K562 (cell line): ENCODE results near the gene KLK5. TPM values are rescaled to one million over a fixed set of nuclear protein-coding genes. Genes with fewer than 3 reads are reported as not detected.

ENCODE experiments used
- ATAC-seq: fragments of 200-7000 bp; cut with Tn5 transposase; 3 replicates; pipeline ENCODE4 v1.9.1; 2020; ENCODE audit warnings: moderate library complexity
- BruUV-seq: library from RNA; stranded (reverse); fragments of 400-500 nt; replicated peaks from 2 replicates; lab custom pipeline; 2021; lab: Mats Ljungman, UMichigan
- CTCF ChIA-PET: fragments of 300-600 bp; formaldehyde crosslinking; extraction: SDS; loops from one replicate; lab custom pipeline; 2021; ENCODE audit warnings: low intra/inter-chr PET ratio; lab: Yijun Ruan, JAX
- POLR2A ChIA-PET: fragments of 300-600, 350-650 bp; sonication (Branson Sonifier 250); formaldehyde crosslinking; extraction: SDS; loops from one replicate; lab custom pipeline; 2021; ENCODE audit warnings: antibody characterized with exemption, inconsistent platforms; lab: Yijun Ruan, JAX
- DNase-seq, 4 experiments: peaks; one replicate each; pipeline versions ENCODE4 v3.0.0 to v3.0.0-alpha.2; 2011 to 2018; ENCODE audit warnings: low spot score in 3 of 4, mixed read lengths in 3 of 4; ENCODE audit errors: extremely low read depth in 1 of 4
- FAIRE-seq: peaks from 2 replicates; lab custom pipeline; 2011; peaks lifted over from hg19 to GRCh38; lab: Jason Lieb, UNC
- H2AFZ ChIP-seq: 2 replicates; pipeline ENCODE4 v1.6.0; 2011; ENCODE audit warnings: low read depth, low read length, control low read depth, inconsistent platforms
- H3K27ac ChIP-seq: fragments of 200-600 bp; 3 replicates; pipeline ENCODE4 v1.8.0; 2011; ENCODE audit warnings: low read depth, mild to moderate bottlenecking, control low read depth, inconsistent platforms, low read length, moderate library complexity, mixed read lengths; ENCODE audit errors: extremely low read depth
- H3K27me3 ChIP-seq, 2 experiments: fragments of 300-600 bp in 1 of 2; 2 replicates in 1 of 2; 3 replicates in 1 of 2; pipeline versions ENCODE4 v1.6.0 to v1.8.0; 2011; ENCODE audit warnings: inconsistent platforms in 2 of 2, low read length in 2 of 2, mild to moderate bottlenecking in 1 of 2, mixed read lengths in 1 of 2, moderate library complexity in 1 of 2; ENCODE audit not compliant: control insufficient read depth in 2 of 2, insufficient read depth in 2 of 2
- H3K36me3 ChIP-seq: fragments of 300-600 bp; 3 replicates; pipeline ENCODE4 v1.8.0; 2011; ENCODE audit warnings: mild to moderate bottlenecking, low read length, inconsistent platforms; ENCODE audit not compliant: control insufficient read depth, insufficient read depth
- H3K4me1 ChIP-seq, 2 experiments: fragments of 200-600 bp in 1 of 2; replicated peaks in 1 of 2; 2 replicates in 1 of 2; 3 replicates in 1 of 2; pipeline versions ENCODE4 v1.5.1 to v1.8.0; 2011; ENCODE audit warnings: inconsistent platforms in 2 of 2, low read length in 2 of 2, mild to moderate bottlenecking in 1 of 2, mixed read lengths in 1 of 2, moderate library complexity in 1 of 2; ENCODE audit not compliant: control insufficient read depth in 2 of 2, insufficient read depth in 2 of 2
- H3K4me2 ChIP-seq: 2 replicates; pipeline ENCODE4 v1.6.1; 2011; ENCODE audit warnings: low read length, control low read depth, inconsistent platforms, mixed read lengths; ENCODE audit not compliant: insufficient read depth
- H3K4me3 ChIP-seq: fragments of 200-600 bp; sonication (generic), shearing (Covaris generic); 2 replicates; pipeline ENCODE4 v1.5.1; 2016; ENCODE audit warnings: control low read depth, inconsistent platforms
- H3K79me2 ChIP-seq: fragments of 200-600 bp; 3 replicates; pipeline ENCODE4 v1.8.0; 2011; ENCODE audit warnings: low read length, inconsistent platforms; ENCODE audit not compliant: control insufficient read depth, insufficient read depth
- H3K9ac ChIP-seq, 2 experiments: 2 replicates each; pipeline versions ENCODE4 v1.6.0 to v1.6.1; 2011; ENCODE audit warnings: low read depth in 2 of 2, low read length in 2 of 2, control low read depth in 1 of 2, inconsistent platforms in 1 of 2, mild to moderate bottlenecking in 1 of 2, mixed read lengths in 1 of 2; ENCODE audit not compliant: insufficient read depth in 1 of 2
- H3K9me1 ChIP-seq: one replicate; pipeline ENCODE4 v1.6.0; 2011; ENCODE audit warnings: inconsistent platforms, mild to moderate bottlenecking, low read length, moderate library complexity; ENCODE audit not compliant: control insufficient read depth, insufficient read depth
- H3K9me3 ChIP-seq: replicated peaks from 2 replicates; pipeline ENCODE4 v1.5.1; 2011; ENCODE audit warnings: low read depth, low read length, inconsistent platforms; ENCODE audit not compliant: control insufficient read depth, insufficient read depth
- H4K20me1 ChIP-seq: replicated peaks from 2 replicates; pipeline ENCODE4 v1.6.1; 2011; ENCODE audit warnings: low read length, inconsistent platforms, mixed read lengths; ENCODE audit not compliant: control insufficient read depth, insufficient read depth
- CTBP1 ChIP-seq: fragments of 450-650 bp; IDR thresholded peaks from 2 replicates; pipeline ENCODE4 v1.6.1; 2016; ENCODE audit warnings: borderline replicate concordance
- ID3 ChIP-seq, 2 experiments: fragments of 250-450 bp in 1 of 2; fragments of 450-650 bp in 1 of 2; sonication (Bioruptor Pico) in 1 of 2; IDR thresholded peaks; 2 replicates each; pipeline versions ENCODE4 v1.6.1 to v1.8.0; 2016 to 2021; ENCODE audit warnings: mild to moderate bottlenecking in 2 of 2, moderate library complexity in 2 of 2, missing compliant biosample characterization in 1 of 2, missing genetic modification characterization in 1 of 2
- KAT8 ChIP-seq: fragments of 450-650 bp; IDR thresholded peaks from 2 replicates; pipeline ENCODE4 v1.6.1; 2016; ENCODE audit warnings: low read depth, mild to moderate bottlenecking
- SAFB2 ChIP-seq: fragments of 200-400 bp; formaldehyde crosslinking; IDR thresholded peaks from 2 replicates; pipeline ENCODE4 v1.6.1; 2018; ENCODE audit warnings: borderline replicate concordance, low read length, low read depth, moderate library complexity; ENCODE audit not compliant: severe bottlenecking
- SMAD1 ChIP-seq: fragments of 150-350 bp; IDR thresholded peaks from 2 replicates; pipeline ENCODE4 v1.6.1; 2014; ENCODE audit warnings: low read length, low read depth; ENCODE audit not compliant: partially characterized antibody
- ZNF165 ChIP-seq: fragments of 250-450 bp; sonication (Bioruptor Pico); IDR thresholded peaks from 2 replicates; pipeline ENCODE4 v1.4.0; 2020; ENCODE audit warnings: borderline replicate concordance
- WGBS: fragments of 100-300 bp; shearing (Covaris generic); methylation state at CpG from one replicate; pipeline ENCODE4 v1.1.6; 2016; ENCODE audit warnings: low coverage, mixed read lengths; ENCODE audit not compliant: insufficient coverage; ENCODE audit errors: missing lambda C conversion rate; 5-methylcytosine and 5-hydroxymethylcytosine counted together
- in situ Hi-C: fragments of 300-500 bp; cut with MboI; formaldehyde crosslinking; loops from 4 replicates; pipeline ENCODE4 v1.15.0; 2018; ENCODE audit warnings: inconsistent platforms, mixed read lengths
- intact Hi-C: fragments of 100-400 bp; cut with micrococcal nuclease; formaldehyde crosslinking; loops from 2 replicates; pipeline ENCODE4 v1.14.2; 2022
- polyA plus RNA-seq, 8 experiments: library from polyadenylated mRNA; depleted of rRNA in 4 of 8; stranded (reverse) in 5 of 8; unstranded in 3 of 8; fragments of >200 nt; fragmentation: Nextera tagmentation in 2 of 8; fragmentation: Illumina TruSeq in 1 of 8; extraction: Ambion mirVana in 2 of 8; extraction: Trizol in 1 of 8; gene quantifications; 2 replicates each; pipeline versions ENCODE4 v1.2.1 to v1.2.3, GENCODE V29; 2011 to 2014; ENCODE audit warnings: inconsistent platforms in 1 of 8, missing spikeins in 1 of 8
- total RNA-seq, 7 experiments: library from RNA; depleted of rRNA in 6 of 7; stranded (reverse); fragments of >200 nt in 6 of 7; fragmentation: Illumina TruSeq in 2 of 7; extraction: Trizol in 2 of 7; gene quantifications; 2 replicates each; pipeline versions ENCODE4 v1.2.1 to v1.2.3, GENCODE V29; 2011 to 2021; ENCODE audit warnings: low replicate concordance in 1 of 7
- TF ChIP-seq, protein P1 (sequence below): fragments of 450-650 bp; IDR thresholded peaks from 2 replicates; pipeline ENCODE4 v1.6.1; 2016
- TF ChIP-seq, protein P2 (sequence below): sonication (generic); formaldehyde crosslinking; IDR thresholded peaks from 2 replicates; pipeline ENCODE4 v1.9.0; 2022; ENCODE audit warnings: mild to moderate bottlenecking, missing genetic modification reagents

KLK5 gene
- total and polyA plus RNA-seq, 9 of the 15 experiments (the other 6 are each of a cell fraction or from before 2014, with no cell fraction given), result not detected

GRCh38 chr19:50977626-50978025 is 24.8 kb upstream of the KLK5 start:
- H3K79me2 ChIP-seq, result no peaks in the 10 kb centered on the region
- intact Hi-C loops (no loop called here), in situ Hi-C loops (no loop called here)
- no peak overlapping the region for H3K4me2 ChIP-seq
- FAIRE-seq (no peak), ATAC-seq (no peak), DNase-seq (no peak)
- no peaks in the 10 kb centered on the region; a peak in 1 of 5 replicates for H3K4me1 ChIP-seq
- H3K9ac ChIP-seq, result no peak overlapping the region
- peaks cover 2 to 14% of the 10 kb centered on the region in 2 experiments; a peak in 2 of 5 replicates for H3K27me3 ChIP-seq
- no peaks in the 10 kb centered on the region for H3K9me1 ChIP-seq
- CTCF ChIA-PET, result interaction anchor here (0.6 kb wide), 1 partner anchor 618 kb away, joined by 4 read pairs; no protein-coding TSS in a partner anchor
- no peak for TF ChIP-seq SMAD1
- TF ChIP-seq, protein P1, sequence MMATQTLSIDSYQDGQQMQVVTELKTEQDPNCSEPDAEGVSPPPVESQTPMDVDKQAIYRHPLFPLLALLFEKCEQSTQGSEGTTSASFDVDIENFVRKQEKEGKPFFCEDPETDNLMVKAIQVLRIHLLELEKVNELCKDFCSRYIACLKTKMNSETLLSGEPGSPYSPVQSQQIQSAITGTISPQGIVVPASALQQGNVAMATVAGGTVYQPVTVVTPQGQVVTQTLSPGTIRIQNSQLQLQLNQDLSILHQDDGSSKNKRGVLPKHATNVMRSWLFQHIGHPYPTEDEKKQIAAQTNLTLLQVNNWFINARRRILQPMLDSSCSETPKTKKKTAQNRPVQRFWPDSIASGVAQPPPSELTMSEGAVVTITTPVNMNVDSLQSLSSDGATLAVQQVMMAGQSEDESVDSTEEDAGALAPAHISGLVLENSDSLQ, result peak; percentile 62; the same call in 1 of the 2 replicates
- BruUV-seq, result no TSS peak
- no peak overlapping the region for H3K27ac ChIP-seq
- WGBS, result 3% methylated on average over 4 of the region's 4 CpGs
- no peaks in the 10 kb centered on the region for H3K9me3 ChIP-seq
- H3K4me3 ChIP-seq, result no peak overlapping the region
- H2AFZ ChIP-seq, result no peak overlapping the region
- no peaks in the 10 kb centered on the region for H3K36me3 ChIP-seq
- POLR2A ChIA-PET, result no interaction called here
- H4K20me1 ChIP-seq, result no peaks in the 10 kb centered on the region

- H3K9ac ChIP-seq, result no peak overlapping the region
- H3K4me3 ChIP-seq, result no peak overlapping the region
- FAIRE-seq (no peak), DNase-seq (no peak)
- BruUV-seq, result no TSS peak
- CTCF ChIA-PET, result no interaction called here
- H3K4me2 ChIP-seq, result no peak overlapping the region
- H2AFZ ChIP-seq, result no peak overlapping the region
- no peaks in the 10 kb centered on the region for H4K20me1 ChIP-seq
- no peak overlapping the region for H3K27ac ChIP-seq
- peaks cover 2 to 17% of the 10 kb centered on the region in 2 experiments; a peak in 4 of 5 replicates for H3K27me3 ChIP-seq
- TF ChIP-seq ZNF165 (CRISPR knock-in tag) (no peak), ID3 (CRISPR knock-in tag; IDR thresholded peaks at IDR 0.05) (no peak), ID3 (tag; IDR thresholded peaks at IDR 0.05) (no peak), KAT8 (no peak), CTBP1 (0 out of 2 replicates have a peak, but pooled peaks have one; percentile 30), SAFB2 (no peak)
- TF ChIP-seq, protein P2, sequence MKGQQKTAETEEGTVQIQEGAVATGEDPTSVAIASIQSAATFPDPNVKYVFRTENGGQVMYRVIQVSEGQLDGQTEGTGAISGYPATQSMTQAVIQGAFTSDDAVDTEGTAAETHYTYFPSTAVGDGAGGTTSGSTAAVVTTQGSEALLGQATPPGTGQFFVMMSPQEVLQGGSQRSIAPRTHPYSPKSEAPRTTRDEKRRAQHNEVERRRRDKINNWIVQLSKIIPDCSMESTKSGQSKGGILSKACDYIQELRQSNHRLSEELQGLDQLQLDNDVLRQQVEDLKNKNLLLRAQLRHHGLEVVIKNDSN (CRISPR knock-in tag), result no peak
- TF ChIP-seq, all 486 proteins: peak for 1
- H3K9me1 ChIP-seq, result no peaks in the 10 kb centered on the region
- POLR2A ChIA-PET, result no interaction called here
- H3K36me3 ChIP-seq, result no peaks in the 10 kb centered on the region
- in situ Hi-C loops, result no loop called here
- no peaks in the 10 kb centered on the region for H3K79me2 ChIP-seq
- no peaks in the 10 kb centered on the region for H3K9me3 ChIP-seq
- no peaks in the 10 kb centered on the region; a peak in 1 of 5 replicates for H3K4me1 ChIP-seq
- no peak for ATAC-seq
- intact Hi-C loops, result no loop called here
- WGBS, result 6% methylated on average over 8 of the region's 8 CpGs
These were observed 22.9 kb upstream of the KLK5 start for GRCh38 chr19:50975766-50976165.
